B cell (primary cell): ENCODE measurements around the gene NHERF2. TPM values are rescaled to one million over a fixed set of nuclear protein-coding genes. Genes with fewer than 3 reads are reported as not detected.

ENCODE experiments used
- ATAC-seq: fragments of 200-7000 bp; cut with Tn5 transposase; one replicate; pipeline ENCODE4 v1.10.0; 2021; ENCODE audit warnings: low read depth, mild to moderate bottlenecking, moderate number of reproducible peaks, moderate library complexity
- CTCF ChIA-PET: fragments of 350-600 bp; sonication (Branson Sonifier 250); formaldehyde crosslinking; loops from one replicate; lab custom pipeline; 2021; ENCODE audit warnings: antibody characterized with exemption, inconsistent platforms; lab: Charles Lee
- POLR2A ChIA-PET: fragments of 350-600 bp; sonication (Branson Sonifier 250); formaldehyde crosslinking; loops from one replicate; lab custom pipeline; 2021; ENCODE audit warnings: antibody characterized with exemption; lab: Charles Lee
- DNase-seq: peaks from one replicate; pipeline ENCODE4 v3.0.0; 2013
- H2AFZ ChIP-seq: 2 replicates; pipeline ENCODE4 v1.6.1; 2012; ENCODE audit warnings: mild to moderate bottlenecking, low read depth, low read length; ENCODE audit not compliant: insufficient read depth, poor library complexity, severe bottlenecking
- H3K27ac ChIP-seq, 2 donors: 1 replicate in 1 of 2; 2 replicates in 1 of 2; pipeline ENCODE4 v1.5.1; 2012 to 2013; ENCODE audit warnings: low read length in 2 of 2, mild to moderate bottlenecking in 2 of 2, moderate library complexity in 1 of 2
- H3K27me3 ChIP-seq, 4 experiments: fragments of 200-600 bp in 1 of 4; sonication (generic) in 1 of 4; replicated peaks in 1 of 4; 1 replicate in 2 of 4; 2 replicates in 2 of 4; pipeline versions ENCODE4 v1.6.1 to v1.7.0; 2013 to 2016; ENCODE audit warnings: low read length in 3 of 4, mild to moderate bottlenecking in 2 of 4, mixed read lengths in 1 of 4, moderate library complexity in 1 of 4; ENCODE audit not compliant: insufficient read depth in 4 of 4, control insufficient read depth in 3 of 4; ENCODE audit errors: control extremely low read depth in 1 of 4
- H3K36me3 ChIP-seq, 2 experiments: replicated peaks in 1 of 2; 1 replicate in 1 of 2; 2 replicates in 1 of 2; pipeline versions ENCODE4 v1.6.1 to v1.7.1; 2013; ENCODE audit warnings: low read length in 1 of 2; ENCODE audit not compliant: insufficient read depth in 2 of 2, control insufficient read depth in 1 of 2; ENCODE audit errors: control extremely low read depth in 1 of 2, extremely low read depth in 1 of 2
- H3K4me1 ChIP-seq, 2 donors: fragments of 200-600 bp in 1 of 2; sonication (generic) in 1 of 2; 1 replicate in 1 of 2; 2 replicates in 1 of 2; pipeline versions ENCODE4 v1.5.1 to v1.6.1; 2013 to 2017; ENCODE audit warnings: low read length in 2 of 2; ENCODE audit not compliant: control insufficient read depth in 2 of 2, insufficient read depth in 2 of 2
- H3K4me2 ChIP-seq: replicated peaks from 2 replicates; pipeline ENCODE3; 2012; ENCODE audit warnings: mild to moderate bottlenecking, low read depth, low read length; ENCODE audit not compliant: poor library complexity, severe bottlenecking
- H3K4me3 ChIP-seq, 5 experiments: fragments of 200-600 bp in 1 of 5; sonication (generic) in 1 of 5; 1 replicate in 3 of 5; 2 replicates in 2 of 5; pipeline versions ENCODE4 v1.5.1 to v1.7.0; 2011 to 2016; ENCODE audit warnings: low read length in 4 of 5, mild to moderate bottlenecking in 4 of 5, low read depth in 2 of 5, control low read depth in 1 of 5, moderate library complexity in 1 of 5; ENCODE audit not compliant: insufficient read depth in 1 of 5; ENCODE audit errors: control extremely low read depth in 1 of 5, extremely low read depth in 1 of 5
- H3K79me2 ChIP-seq: fragments of 200-600 bp; sonication (generic); one replicate; pipeline ENCODE4 v1.6.0; 2016; ENCODE audit warnings: low read length; ENCODE audit not compliant: control insufficient read depth, insufficient read depth
- H3K9ac ChIP-seq: fragments of 200-600 bp; sonication (generic); 2 replicates; pipeline ENCODE4 v1.6.1; 2017; ENCODE audit warnings: mild to moderate bottlenecking, low read length, moderate library complexity
- H3K9me3 ChIP-seq, 3 donors: one replicate each; pipeline versions ENCODE4 v1.6.1 to v1.7.1; 2013; ENCODE audit warnings: low read length in 2 of 3; ENCODE audit not compliant: control insufficient read depth in 2 of 3, insufficient read depth in 1 of 3; ENCODE audit errors: control extremely low read depth in 1 of 3
- H4K20me1 ChIP-seq: 2 replicates; pipeline ENCODE4 v1.6.0; 2012; ENCODE audit warnings: mild to moderate bottlenecking, low read length; ENCODE audit not compliant: insufficient read depth, control insufficient read depth, poor library complexity, severe bottlenecking
- H3K27ac Mint-ChIP-seq: one replicate; pipeline ENCODE4 v1.8.0; 2021; ENCODE audit warnings: mixed read lengths
- H3K27me3 Mint-ChIP-seq: one replicate; pipeline ENCODE4 v1.8.0; 2021; ENCODE audit warnings: mixed read lengths
- H3K4me1 Mint-ChIP-seq: one replicate; pipeline ENCODE4 v1.8.0; 2021; ENCODE audit warnings: mixed read lengths
- H3K4me3 Mint-ChIP-seq: one replicate; pipeline ENCODE4 v1.8.0; 2021; ENCODE audit warnings: mixed read lengths
- H3K9me3 Mint-ChIP-seq: one replicate; pipeline ENCODE4 v1.8.0; 2022; ENCODE audit warnings: mixed read lengths; ENCODE audit not compliant: insufficient read depth
- EZH2 ChIP-seq: IDR thresholded peaks from 2 replicates; pipeline ENCODE4 v1.6.1; 2012; ENCODE audit warnings: borderline replicate concordance, low read depth, mild to moderate bottlenecking, moderate library complexity, low read length; ENCODE audit not compliant: insufficient read depth, poor library complexity, severe bottlenecking
- WGBS: methylation state at CpG from one replicate; pipeline ENCODE4 v1.1.5; 2013; ENCODE audit warnings: missing lambda C conversion rate; ENCODE audit not compliant: insufficient coverage; 5-methylcytosine and 5-hydroxymethylcytosine counted together
- intact Hi-C: fragments of 100-400 bp; cut with micrococcal nuclease; formaldehyde crosslinking; loops from one replicate; pipeline ENCODE4 v1.10.0; 2022
- polyA plus RNA-seq: library from polyadenylated mRNA; depleted of rRNA; stranded (reverse); fragments of >200 nt; gene quantifications from 2 replicates; pipeline ENCODE4 v1.2.3, GENCODE V29; 2012
- total RNA-seq, 2 donors: library from RNA; stranded (reverse); fragments of 120-200 nt in 1 of 2; gene quantifications; 1 replicate in 1 of 2; 2 replicates in 1 of 2; pipeline versions ENCODE4 v1.2.3 to v1.2.4, GENCODE V29; 2013 to 2022
- TF ChIP-seq, protein P1 (sequence below): fragments of 200-600 bp; IDR thresholded peaks from one replicate; pipeline ENCODE4 v1.8.0; 2022; ENCODE audit warnings: antibody characterized with exemption, mild to moderate bottlenecking

The NHERF2 gene
- total and polyA plus RNA-seq, 2 donors (not counting 1 experiment from before 2014, with no cell fraction given): 1.8 to 2.2 TPM

DNA sequence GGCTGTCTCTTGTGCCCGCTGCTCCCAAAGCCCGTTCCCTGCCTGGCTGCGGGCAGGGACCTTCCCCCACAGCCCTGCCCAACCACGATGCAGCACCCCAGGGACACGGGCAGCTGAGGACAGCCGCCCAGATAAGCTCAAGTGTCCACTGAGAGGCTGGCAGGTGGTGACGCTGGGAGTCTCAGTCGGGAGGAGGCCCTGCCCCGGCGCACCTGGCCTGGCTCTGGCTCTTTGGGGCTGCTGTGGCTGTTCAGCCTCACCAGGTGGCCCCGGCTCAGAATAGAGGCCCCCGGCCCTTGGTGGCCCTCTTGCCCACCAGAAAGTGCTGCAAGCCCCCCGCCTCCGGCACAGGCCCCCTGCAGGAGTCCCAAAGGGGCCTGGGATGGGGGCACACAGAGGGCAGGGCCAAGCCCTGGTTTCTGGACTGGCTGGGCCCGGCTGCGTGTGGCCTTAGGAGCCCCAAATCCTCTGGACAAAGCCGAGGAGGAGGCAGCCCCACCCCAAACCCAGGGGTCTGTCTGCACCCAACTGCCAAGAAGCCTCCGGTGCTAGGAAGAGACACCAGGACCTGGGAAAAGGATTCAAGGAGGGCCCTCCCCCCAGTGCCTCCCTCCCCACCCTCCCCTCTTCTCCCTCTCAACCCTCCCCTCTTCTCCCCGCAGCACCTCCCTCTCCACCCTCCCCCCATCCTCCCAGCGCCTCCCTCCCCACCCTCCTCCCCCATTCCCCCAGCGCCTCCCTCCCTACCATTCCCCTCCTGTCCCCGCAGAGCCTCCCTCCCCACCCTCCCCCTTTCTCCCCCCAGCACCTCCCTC lies 15.7 kb downstream of the NHERF2 start:
- H3K9me3 Mint-ChIP-seq: no peaks in the 10 kb centered on the region
- Histone ChIP-seq H3K27ac (no peak overlapping the region), H2AFZ (no peak overlapping the region), H3K9ac (no peak overlapping the region), H3K4me1 (peaks cover 10 to 28% of the 10 kb centered on the region in 2 donors), H3K27me3 (no peaks in the 10 kb centered on the region), H3K4me3 (no peak overlapping the region), H3K9me3 (no peaks in the 10 kb centered on the region), H3K79me2 (peaks cover 10% of the 10 kb centered on the region), H4K20me1 (no peaks in the 10 kb centered on the region), H3K36me3 (no peaks in the 10 kb centered on the region), H3K4me2 (no peak overlapping the region)
- POLR2A ChIA-PET: no interaction called here
- TF ChIP-seq EZH2: no peak
- TF ChIP-seq, protein P1, sequence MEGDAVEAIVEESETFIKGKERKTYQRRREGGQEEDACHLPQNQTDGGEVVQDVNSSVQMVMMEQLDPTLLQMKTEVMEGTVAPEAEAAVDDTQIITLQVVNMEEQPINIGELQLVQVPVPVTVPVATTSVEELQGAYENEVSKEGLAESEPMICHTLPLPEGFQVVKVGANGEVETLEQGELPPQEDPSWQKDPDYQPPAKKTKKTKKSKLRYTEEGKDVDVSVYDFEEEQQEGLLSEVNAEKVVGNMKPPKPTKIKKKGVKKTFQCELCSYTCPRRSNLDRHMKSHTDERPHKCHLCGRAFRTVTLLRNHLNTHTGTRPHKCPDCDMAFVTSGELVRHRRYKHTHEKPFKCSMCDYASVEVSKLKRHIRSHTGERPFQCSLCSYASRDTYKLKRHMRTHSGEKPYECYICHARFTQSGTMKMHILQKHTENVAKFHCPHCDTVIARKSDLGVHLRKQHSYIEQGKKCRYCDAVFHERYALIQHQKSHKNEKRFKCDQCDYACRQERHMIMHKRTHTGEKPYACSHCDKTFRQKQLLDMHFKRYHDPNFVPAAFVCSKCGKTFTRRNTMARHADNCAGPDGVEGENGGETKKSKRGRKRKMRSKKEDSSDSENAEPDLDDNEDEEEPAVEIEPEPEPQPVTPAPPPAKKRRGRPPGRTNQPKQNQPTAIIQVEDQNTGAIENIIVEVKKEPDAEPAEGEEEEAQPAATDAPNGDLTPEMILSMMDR: no peak
- no peak overlapping the region for H3K27ac Mint-ChIP-seq
- CTCF ChIA-PET: interaction anchor here (0.5 to 0.6 kb wide), 2 partner anchors 79 to 387 kb away, joined by 3 to 4 read pairs; partner anchors contain the start of gene CCNF
- intact Hi-C loops: no loop called here
- H3K4me3 Mint-ChIP-seq: no peak overlapping the region
- H3K4me1 Mint-ChIP-seq: peaks cover 11% of the 10 kb centered on the region
- H3K27me3 Mint-ChIP-seq: no peaks in the 10 kb centered on the region
- WGBS: 91% methylated on average over 18 of the region's 22 CpGs
- ATAC-seq (no peak), DNase-seq (no peak)

DNA sequence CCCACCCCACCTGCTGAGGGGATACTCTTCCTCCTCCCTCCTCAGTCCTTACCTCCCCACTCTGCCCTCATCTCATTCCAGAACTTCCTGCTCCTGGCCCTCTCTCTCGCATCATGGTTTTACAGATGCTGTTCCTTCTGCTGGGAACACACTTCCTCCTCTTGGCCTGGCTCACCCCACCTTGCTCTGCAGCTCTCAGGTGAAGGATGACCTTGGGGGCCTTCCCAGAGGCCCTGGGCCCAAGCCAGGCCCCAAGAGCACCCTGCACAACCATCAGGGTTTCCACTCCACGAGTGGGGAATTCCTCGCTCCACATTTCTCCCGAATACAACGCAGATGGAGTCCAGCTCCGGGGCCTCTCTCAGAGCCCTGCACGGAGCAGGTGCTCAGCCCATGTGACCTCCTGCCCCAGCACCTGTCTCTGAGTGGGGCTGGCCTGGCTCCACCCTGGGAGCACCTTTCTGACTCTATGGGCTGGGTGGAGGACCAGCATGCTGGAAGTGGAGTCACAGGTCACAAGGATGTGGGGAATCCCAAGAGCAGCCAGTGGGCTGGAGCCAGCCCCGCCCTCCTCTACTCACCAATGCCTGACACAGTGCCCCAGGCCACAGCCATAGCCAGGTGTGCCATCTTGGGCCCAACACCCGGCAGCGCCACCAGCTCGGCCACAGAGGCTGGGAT lies 16.4 kb downstream of the NHERF2 start:
- Histone ChIP-seq H3K4me1 (peaks cover 10 to 28% of the 10 kb centered on the region in 2 donors), H3K79me2 (peaks cover 18% of the 10 kb centered on the region), H3K4me3 (no peak overlapping the region), H3K9me3 (no peaks in the 10 kb centered on the region), H3K27ac (no peak overlapping the region), H3K9ac (no peak overlapping the region), H3K4me2 (peak overlapping the region; percentile 41), H4K20me1 (no peaks in the 10 kb centered on the region), H2AFZ (no peak overlapping the region), H3K36me3 (no peaks in the 10 kb centered on the region), H3K27me3 (no peaks in the 10 kb centered on the region)
- WGBS: 93% methylated on average over 11 of the region's 11 CpGs
- ChIA-PET CTCF (no interaction called here), POLR2A (no interaction called here)
- H3K9me3 Mint-ChIP-seq: no peaks in the 10 kb centered on the region
- DNase-seq (no peak), ATAC-seq (no peak)
- intact Hi-C loops: no loop called here
- TF ChIP-seq EZH2: no peak
- TF ChIP-seq, protein P1: no peak
- H3K27ac Mint-ChIP-seq: no peak overlapping the region
- peaks cover 12% of the 10 kb centered on the region for H3K4me1 Mint-ChIP-seq
- no peak overlapping the region for H3K4me3 Mint-ChIP-seq
- no peaks in the 10 kb centered on the region for H3K27me3 Mint-ChIP-seq
